AG09309 (cell line): ENCODE results near the gene GK.

Experiments
- DNase-seq: peaks from one replicate; pipeline ENCODE4 v3.0.0-alpha.2; 2010; ENCODE audit warnings: low read depth
- H3K4me3 ChIP-seq: 2 replicates; pipeline ENCODE4 v1.5.1; 2011; ENCODE audit warnings: mild to moderate bottlenecking, low read depth, low read length, moderate library complexity; ENCODE audit not compliant: control insufficient read depth
- CTCF ChIP-seq: IDR thresholded peaks from 2 replicates; pipeline ENCODE4 v1.5.1; 2011; ENCODE audit warnings: mild to moderate bottlenecking, low read depth, low read length, inconsistent platforms; ENCODE audit not compliant: insufficient read depth, control insufficient read depth; ENCODE audit errors: missing control alignments

Gene GK

GRCh38 chrX:30654989-30655607 lies 1.9 kb downstream of the GK start:
- no peak for TF ChIP-seq CTCF
- no peak overlapping the region for H3K4me3 ChIP-seq
- no peak for DNase-seq

- TF ChIP-seq CTCF: no peak
- DNase-seq: no peak
- no peak overlapping the region for H3K4me3 ChIP-seq
These were observed 2.8 kb downstream of the GK start for GRCh38 chrX:30655991-30656390.

- no peak for TF ChIP-seq CTCF
- DNase-seq: no peak
- H3K4me3 ChIP-seq: no peak overlapping the region
These were observed 4.3 kb downstream of the GK start for GRCh38 chrX:30657196-30658161.

- no peak for TF ChIP-seq CTCF
- DNase-seq: peak; percentile 71
- H3K4me3 ChIP-seq: no peak overlapping the region
These were observed 6.2 kb downstream of the GK start for GRCh38 chrX:30659421-30659820.

GRCh38 chrX:30661228-30661627 lies 8.0 kb downstream of the GK start:
- no peak overlapping the region for H3K4me3 ChIP-seq
- TF ChIP-seq CTCF: no peak
- no peak for DNase-seq

GRCh38 chrX:30663322-30663721 lies 10.1 kb downstream of the GK start:
- DNase-seq: no peak
- no peak for TF ChIP-seq CTCF
- no peak overlapping the region for H3K4me3 ChIP-seq
